ENCODE measurements around the gene IKZF1. TPM values are rescaled to one million over a fixed set of nuclear protein-coding genes. Genes with fewer than 3 reads are reported as not detected.

Gene IKZF1
- total RNA-seq, 1 experiment from 2014 or later: 2.3 TPM

GRCh38 chr7:50349963-50350944 lies 45.7 kb downstream of the IKZF1 start (continued):
- no peak for TF ChIP-seq USF2 (CRISPR knock-in tag; IDR thresholded peaks at IDR 0.05)

GRCh38 chr7:50351267-50351666 lies 46.8 kb downstream of the IKZF1 start:
- peaks cover 3% of the 10 kb centered on the region; the same call in 1 of the 2 replicates for H3K4me1 Mint-ChIP-seq
- TF ChIP-seq GRHL2 (CRISPR knock-in tag; IDR thresholded peaks at IDR 0.05; ENCODE audit: insufficient replicate concordance, severe bottlenecking) (no peak), ATF2 (CRISPR knock-in tag; IDR thresholded peaks at IDR 0.05; ENCODE audit: borderline replicate concordance, low read depth) (no peak), CBFB (CRISPR knock-in tag; IDR thresholded peaks at IDR 0.05; ENCODE audit: low read depth) (no peak), SMAD4 (CRISPR knock-in tag; IDR thresholded peaks at IDR 0.05) (no peak)
- no peaks in the 10 kb centered on the region for H3K9me3 Mint-ChIP-seq
- no peak overlapping the region; the same call in 1 of the 2 replicates for H3K27ac Mint-ChIP-seq
- ChIA-PET CTCF (interaction anchor here (1.0 kb wide), 1 partner anchor 53 kb away, joined by 3 read pairs; no protein-coding TSS in a partner anchor), POLR2A (no interaction called here)
- H3K36me3 Mint-ChIP-seq: no peaks in the 10 kb centered on the region
- H3K4me3 Mint-ChIP-seq: no peak overlapping the region
- H3K27me3 Mint-ChIP-seq (ENCODE audit: low read depth): no peaks in the 10 kb centered on the region; the same call in 1 of the 2 replicates
- DNase-seq (ENCODE audit: low spot score) (no peak), ATAC-seq (no peak)

- no peaks in the 10 kb centered on the region for H3K36me3 Mint-ChIP-seq
- DNase-seq (ENCODE audit: low spot score) (no peak), ATAC-seq (no peak)
- no peaks in the 10 kb centered on the region; the same call in 1 of the 2 replicates for H3K27me3 Mint-ChIP-seq (ENCODE audit: low read depth)
- H3K27ac Mint-ChIP-seq: no peak overlapping the region
- H3K4me3 Mint-ChIP-seq: no peak overlapping the region
- no peaks in the 10 kb centered on the region for H3K9me3 Mint-ChIP-seq
- no peaks in the 10 kb centered on the region for H3K4me1 Mint-ChIP-seq
- ChIA-PET POLR2A (no interaction called here), CTCF (interaction anchor here (1.0 kb wide), 1 partner anchor 52 kb away, joined by 3 read pairs; no protein-coding TSS in a partner anchor)
- TF ChIP-seq PRDM15 (CRISPR knock-in tag; IDR thresholded peaks at IDR 0.05): no peak
- no peak for TF ChIP-seq NFE2L1 (CRISPR knock-in tag; IDR thresholded peaks at IDR 0.05)
- TF ChIP-seq ZNF219 (CRISPR knock-in tag; IDR thresholded peaks at IDR 0.05; ENCODE audit: borderline replicate concordance): no peak
- no peak for TF ChIP-seq ZNF532 (CRISPR knock-in tag; IDR thresholded peaks at IDR 0.05; ENCODE audit: borderline replicate concordance)
- TF ChIP-seq FOXK1 (CRISPR knock-in tag; IDR thresholded peaks at IDR 0.05): no peak
- TF ChIP-seq AFF4 (CRISPR knock-in tag; IDR thresholded peaks at IDR 0.05; ENCODE audit: borderline replicate concordance): no peak
- TF ChIP-seq NR1H2 (CRISPR knock-in tag; IDR thresholded peaks at IDR 0.05): no peak
- no peak for TF ChIP-seq HMGXB4 (CRISPR knock-in tag; IDR thresholded peaks at IDR 0.05)
- TF ChIP-seq RORB (CRISPR knock-in tag; IDR thresholded peaks at IDR 0.05): no peak
Observed at GRCh38 chr7:50352282-50352681, 47.8 kb downstream of the IKZF1 start.

Data from WTC11 (cell line).